Mesendoderm (in vitro differentiated cells): ENCODE measurements around the gene IRS1.
A peak's percentile ranks its signal among the peaks of the same experiment; 100 is the strongest.

Source experiments
- DNase-seq: peaks from one replicate; pipeline ENCODE4 v3.0.0; 2013
- H2AK5ac ChIP-seq: 2 replicates; pipeline ENCODE4 v1.6.1; 2013; ENCODE audit warnings: low read length, inconsistent platforms
- H2BK120ac ChIP-seq: 2 replicates; pipeline ENCODE4 v1.6.1; 2013; ENCODE audit warnings: low read depth, mild to moderate bottlenecking, low read length, moderate library complexity, mixed read lengths
- H2BK15ac ChIP-seq: replicated peaks from 2 replicates; pipeline ENCODE4 v1.6.1; 2013; ENCODE audit warnings: low read depth, mild to moderate bottlenecking, moderate library complexity
- H2BK5ac ChIP-seq: 2 replicates; pipeline ENCODE4 v1.6.1; 2013; ENCODE audit warnings: low read length, inconsistent platforms
- H3K18ac ChIP-seq: 2 replicates; pipeline ENCODE4 v1.6.1; 2013; ENCODE audit warnings: mild to moderate bottlenecking, low read length, mixed read lengths
- H3K23ac ChIP-seq: one replicate; pipeline ENCODE4 v1.6.1; 2013; ENCODE audit warnings: low read length
- H3K27ac ChIP-seq: 2 replicates; pipeline ENCODE4 v1.5.1; 2013; ENCODE audit warnings: low read depth, mild to moderate bottlenecking, inconsistent platforms, low read length, moderate library complexity
- H3K27me3 ChIP-seq: 2 replicates; pipeline ENCODE4 v1.6.1; 2013; ENCODE audit warnings: low read length, control low read depth, mild to moderate bottlenecking, inconsistent platforms; ENCODE audit not compliant: insufficient read depth, poor library complexity
- H3K36me3 ChIP-seq: 2 replicates; pipeline ENCODE4 v1.6.1; 2013; ENCODE audit warnings: low read length, inconsistent platforms; ENCODE audit not compliant: control insufficient read depth, insufficient read depth
- H3K4ac ChIP-seq: one replicate; pipeline ENCODE4 v1.6.1; 2013; ENCODE audit warnings: low read depth, mild to moderate bottlenecking, low read length, moderate library complexity
- H3K4me1 ChIP-seq: 2 replicates; pipeline ENCODE4 v1.6.1; 2013; ENCODE audit warnings: low read depth, low read length, inconsistent platforms; ENCODE audit not compliant: control insufficient read depth
- H3K4me2 ChIP-seq: 2 replicates; pipeline ENCODE4 v1.6.1; 2013; ENCODE audit warnings: low read length
- H3K4me3 ChIP-seq: 2 replicates; pipeline ENCODE4 v1.5.1; 2013; ENCODE audit warnings: mild to moderate bottlenecking, low read length
- H3K56ac ChIP-seq: one replicate; pipeline ENCODE4 v1.6.1; 2013; ENCODE audit warnings: low read length
- H3K79me1 ChIP-seq: 2 replicates; pipeline ENCODE4 v1.6.1; 2013; ENCODE audit warnings: low read length, inconsistent platforms
- H3K79me2 ChIP-seq: 2 replicates; pipeline ENCODE4 v1.6.1; 2013; ENCODE audit warnings: mild to moderate bottlenecking, low read length; ENCODE audit not compliant: control insufficient read depth, insufficient read depth
- H3K9ac ChIP-seq: 2 replicates; pipeline ENCODE4 v1.6.1; 2013; ENCODE audit warnings: low read length, inconsistent platforms
- H4K5ac ChIP-seq: one replicate; pipeline ENCODE4 v1.6.1; 2013; ENCODE audit warnings: low read length
- H4K8ac ChIP-seq: one replicate; pipeline ENCODE4 v1.6.1; 2013; ENCODE audit warnings: low read depth, mild to moderate bottlenecking, control low read depth, low read length, moderate library complexity
- WGBS: extraction: QIAGEN DNeasy Blood & Tissue Kit; methylation state at CpG from one replicate; pipeline ENCODE4 v1.1.7; 2013; ENCODE audit warnings: low lambda C conversion rate, missing lambda C conversion rate; ENCODE audit not compliant: insufficient coverage; ENCODE audit errors: extremely low coverage; 5-methylcytosine and 5-hydroxymethylcytosine counted together

Gene IRS1

DNA sequence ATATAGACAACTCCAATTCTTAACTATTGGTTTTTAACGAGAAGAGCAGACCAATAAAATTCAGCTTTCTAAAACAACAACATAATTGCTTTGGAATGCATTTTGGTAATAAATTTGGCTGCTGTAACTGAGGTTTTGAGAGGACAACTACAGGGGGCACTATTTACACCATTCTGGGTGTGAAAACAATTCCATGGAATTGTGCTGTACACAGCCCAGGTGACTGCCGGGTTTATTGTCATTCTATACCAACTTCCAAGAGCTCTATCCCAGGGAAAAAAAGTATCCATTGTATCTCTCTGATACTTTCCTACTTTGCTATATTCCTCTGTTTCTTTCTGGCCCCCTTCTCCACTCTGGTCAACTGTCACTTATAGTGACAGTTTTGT, 38.4 kb downstream of the IRS1 start:
- H3K36me3 ChIP-seq: no peaks in the 10 kb centered on the region
- no peak overlapping the region for H3K4ac ChIP-seq
- H3K4me3 ChIP-seq: no peak overlapping the region
- H3K79me2 ChIP-seq: peaks cover 2% of the 10 kb centered on the region
- H2BK120ac ChIP-seq: no peak overlapping the region
- WGBS: no CpG with 5 or more reads among the region's 2 CpGs
- no peak overlapping the region for H4K8ac ChIP-seq
- H3K4me1 ChIP-seq: peaks cover under 1% of the 10 kb centered on the region
- H3K4me2 ChIP-seq: no peak overlapping the region
- H3K27me3 ChIP-seq: no peaks in the 10 kb centered on the region
- H3K27ac ChIP-seq: no peak overlapping the region
- DNase-seq: no peak
- H2AK5ac ChIP-seq: no peak overlapping the region
- H3K56ac ChIP-seq: no peak overlapping the region
- no peak overlapping the region for H2BK15ac ChIP-seq
- H3K23ac ChIP-seq: no peak overlapping the region
- H3K9ac ChIP-seq: no peak overlapping the region
- no peak overlapping the region for H4K5ac ChIP-seq
- H2BK5ac ChIP-seq: no peak overlapping the region
- H3K79me1 ChIP-seq: peaks cover 1% of the 10 kb centered on the region
- no peak overlapping the region for H3K18ac ChIP-seq

DNA sequence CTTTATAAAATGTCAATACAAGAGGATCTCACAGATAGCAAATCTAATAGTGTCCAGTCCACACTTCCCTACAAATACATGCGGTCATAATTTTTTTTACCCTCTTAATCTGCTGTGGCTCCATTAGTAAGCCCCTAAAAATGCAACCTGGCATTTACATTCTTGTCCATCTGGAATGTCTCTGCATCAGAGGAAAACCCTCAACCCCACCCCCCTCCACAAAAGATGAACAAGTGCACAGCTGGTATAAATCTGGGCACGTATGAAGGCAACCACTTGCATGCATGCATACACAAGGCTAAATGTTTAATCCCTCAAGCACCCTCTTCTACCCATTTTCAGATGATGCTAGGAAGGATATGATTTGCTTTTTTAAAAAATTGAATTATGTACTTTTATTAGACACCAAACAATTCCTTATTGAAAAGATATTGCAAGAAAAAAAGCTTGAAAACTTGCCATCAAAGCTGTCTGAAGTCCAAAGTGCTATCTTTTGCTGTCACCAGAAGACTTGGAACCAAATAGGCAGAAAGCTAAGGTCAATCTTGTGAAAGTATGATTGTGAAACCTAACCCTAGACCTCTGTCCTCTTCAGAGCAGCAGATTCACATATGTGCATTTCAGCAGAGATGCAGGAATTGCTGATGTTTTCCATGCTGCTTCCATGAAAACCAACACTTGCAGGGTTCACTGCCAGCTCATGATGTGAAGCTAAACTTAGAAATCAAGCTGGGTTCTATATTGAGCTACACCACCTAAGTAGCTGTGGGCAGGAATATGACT, 39.0 kb downstream of the IRS1 start:
- H2BK5ac ChIP-seq: no peak overlapping the region
- H3K27ac ChIP-seq: no peak overlapping the region
- H2BK15ac ChIP-seq: no peak overlapping the region
- H4K5ac ChIP-seq: no peak overlapping the region
- no peak for DNase-seq
- H3K9ac ChIP-seq: no peak overlapping the region
- H3K18ac ChIP-seq: no peak overlapping the region
- no peak overlapping the region for H3K4me2 ChIP-seq
- H4K8ac ChIP-seq: no peak overlapping the region
- H2BK120ac ChIP-seq: no peak overlapping the region
- H3K4me3 ChIP-seq: no peak overlapping the region
- H3K4ac ChIP-seq: no peak overlapping the region
- peaks cover 2% of the 10 kb centered on the region for H3K79me2 ChIP-seq
- H3K23ac ChIP-seq: no peak overlapping the region
- no CpG with 5 or more reads among the region's 2 CpGs for WGBS
- H3K79me1 ChIP-seq: peaks cover 1% of the 10 kb centered on the region
- peaks cover 6% of the 10 kb centered on the region for H3K4me1 ChIP-seq
- H3K27me3 ChIP-seq: no peaks in the 10 kb centered on the region
- no peak overlapping the region for H3K56ac ChIP-seq
- H3K36me3 ChIP-seq: no peaks in the 10 kb centered on the region
- H2AK5ac ChIP-seq: no peak overlapping the region

DNA sequence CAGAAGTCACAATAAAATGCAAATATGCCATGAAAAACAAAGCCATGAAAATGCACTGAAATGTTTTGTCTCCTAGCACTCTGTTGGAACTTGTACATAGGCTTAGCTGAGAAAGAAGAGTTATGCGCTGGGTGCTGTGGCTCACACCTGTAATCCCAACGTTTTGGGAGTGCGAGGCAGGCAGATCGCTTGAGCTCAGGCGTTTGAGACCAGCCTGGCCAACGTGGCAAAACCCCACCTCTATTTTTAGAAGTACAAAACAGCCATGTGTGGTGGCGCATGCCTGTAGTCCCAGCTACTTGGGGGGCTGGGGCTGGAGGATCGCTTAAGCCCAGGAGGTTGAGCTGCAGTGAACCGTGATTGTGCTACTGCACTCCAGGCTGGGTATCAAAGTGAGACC, 39.9 kb downstream of the IRS1 start:
- WGBS: no CpG with 5 or more reads among the region's 9 CpGs
- DNase-seq: no peak
- Histone ChIP-seq H2BK5ac (no peak overlapping the region), H3K27ac (no peak overlapping the region), H3K4me3 (no peak overlapping the region), H3K4me1 (peaks cover 7% of the 10 kb centered on the region), H3K4ac (no peak overlapping the region), H2AK5ac (no peak overlapping the region), H3K4me2 (no peak overlapping the region), H3K79me1 (peaks cover 1% of the 10 kb centered on the region), H3K79me2 (peaks cover 2% of the 10 kb centered on the region), H4K8ac (no peak overlapping the region), H3K36me3 (no peaks in the 10 kb centered on the region), H2BK120ac (no peak overlapping the region), H3K23ac (no peak overlapping the region), H2BK15ac (no peak overlapping the region), H4K5ac (no peak overlapping the region), H3K56ac (no peak overlapping the region), H3K9ac (no peak overlapping the region), H3K27me3 (no peaks in the 10 kb centered on the region), H3K18ac (no peak overlapping the region)

DNA sequence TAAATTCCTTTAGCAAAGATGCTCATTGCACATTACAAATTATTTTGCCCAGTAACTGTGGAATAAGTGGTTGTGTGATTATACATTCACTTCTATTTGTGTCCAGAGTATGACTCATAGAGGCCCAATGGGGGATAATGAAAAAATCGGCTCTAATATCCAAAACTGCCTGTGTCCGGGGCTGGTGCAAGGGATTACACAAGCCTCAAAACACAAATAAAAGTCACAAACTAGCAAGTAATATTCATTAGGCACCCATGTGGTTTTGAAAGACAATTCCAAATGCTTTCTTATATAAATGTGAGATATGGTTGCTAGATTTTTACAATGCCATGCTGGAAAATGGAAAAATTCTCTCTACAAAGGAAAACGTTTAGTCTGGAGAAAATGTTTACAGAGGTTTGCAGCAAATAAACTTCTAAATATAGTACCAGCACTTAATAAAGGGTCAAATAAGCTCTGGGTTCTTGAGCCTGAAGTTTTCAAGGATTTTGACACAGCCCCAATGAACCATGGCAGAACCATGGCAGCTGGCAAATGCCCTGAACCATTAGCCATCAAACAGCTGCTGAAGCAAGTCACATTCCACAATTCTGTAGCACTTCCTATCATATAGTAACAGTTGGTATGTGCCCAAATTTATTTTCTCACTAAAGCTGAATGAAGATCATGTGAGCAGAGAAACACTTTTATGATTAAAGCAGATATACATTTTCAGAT, 40.5 kb downstream of the IRS1 start:
- no peaks in the 10 kb centered on the region for H3K27me3 ChIP-seq
- WGBS: no CpG with 5 or more reads among the region's 3 CpGs
- no peak overlapping the region for H3K4me2 ChIP-seq
- H3K56ac ChIP-seq: no peak overlapping the region
- no peak overlapping the region for H2BK5ac ChIP-seq
- H3K18ac ChIP-seq: no peak overlapping the region
- H3K4ac ChIP-seq: no peak overlapping the region
- H4K5ac ChIP-seq: no peak overlapping the region
- no peak overlapping the region for H4K8ac ChIP-seq
- H3K4me1 ChIP-seq: peaks cover 7% of the 10 kb centered on the region
- no peak overlapping the region for H3K4me3 ChIP-seq
- no peak overlapping the region for H2AK5ac ChIP-seq
- peaks cover 1% of the 10 kb centered on the region for H3K79me1 ChIP-seq
- H2BK15ac ChIP-seq: no peak overlapping the region
- H3K36me3 ChIP-seq: no peaks in the 10 kb centered on the region
- H3K79me2 ChIP-seq: peaks cover 2% of the 10 kb centered on the region
- no peak overlapping the region for H3K27ac ChIP-seq
- H2BK120ac ChIP-seq: no peak overlapping the region
- no peak for DNase-seq
- no peak overlapping the region for H3K9ac ChIP-seq
- no peak overlapping the region for H3K23ac ChIP-seq

DNA sequence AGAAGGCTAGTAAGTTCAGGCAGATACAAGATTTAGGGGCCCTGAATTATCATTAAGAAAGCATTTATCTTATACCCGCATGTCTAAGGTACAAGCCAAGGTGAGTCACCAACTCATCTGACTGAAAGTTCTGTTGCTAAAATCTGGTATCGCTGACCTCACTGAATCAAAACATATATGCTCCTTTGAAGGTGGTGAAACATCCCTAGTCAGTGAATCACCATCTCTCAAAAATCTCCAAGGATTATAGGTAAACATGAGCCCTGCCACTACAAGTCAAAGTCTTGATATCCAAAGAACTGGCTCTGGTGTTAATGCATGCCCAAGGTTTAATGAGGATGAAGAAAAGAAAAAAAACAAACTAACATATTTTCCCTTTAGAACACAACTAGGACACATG, 43.5 kb downstream of the IRS1 start:
- Histone ChIP-seq H3K4me2 (no peak overlapping the region), H4K5ac (no peak overlapping the region), H2AK5ac (no peak overlapping the region), H3K4me1 (peaks cover 7% of the 10 kb centered on the region), H3K27ac (no peak overlapping the region), H2BK5ac (peak overlapping the region; percentile 13), H2BK120ac (no peak overlapping the region), H3K9ac (no peak overlapping the region), H3K18ac (no peak overlapping the region), H3K27me3 (no peaks in the 10 kb centered on the region), H3K36me3 (no peaks in the 10 kb centered on the region), H3K23ac (no peak overlapping the region), H3K4ac (no peak overlapping the region), H3K4me3 (no peak overlapping the region), H3K56ac (no peak overlapping the region), H3K79me1 (peaks cover 2% of the 10 kb centered on the region), H2BK15ac (no peak overlapping the region), H3K79me2 (peaks cover 4% of the 10 kb centered on the region), H4K8ac (peak overlapping the region; percentile 28)
- DNase-seq: peak; percentile 35
- WGBS: no CpG with 5 or more reads among the region's 2 CpGs
